Ramos (cell line): ENCODE results near the gene IL18.
"Not testable (repeated sequence)": the region's sequence is repeated elsewhere in the genome, so short reads cannot be mapped to it uniquely, and the experiment has no call there.

Experiments used
- in situ Hi-C: fragments of 300-500 bp; cut with MboI; formaldehyde crosslinking; loops from one replicate; pipeline ENCODE4 v1.14.3; 2022; ENCODE audit warnings: low sequenced_read_pairs; ENCODE audit not compliant: unreplicated experiment

Gene IL18

DNA sequence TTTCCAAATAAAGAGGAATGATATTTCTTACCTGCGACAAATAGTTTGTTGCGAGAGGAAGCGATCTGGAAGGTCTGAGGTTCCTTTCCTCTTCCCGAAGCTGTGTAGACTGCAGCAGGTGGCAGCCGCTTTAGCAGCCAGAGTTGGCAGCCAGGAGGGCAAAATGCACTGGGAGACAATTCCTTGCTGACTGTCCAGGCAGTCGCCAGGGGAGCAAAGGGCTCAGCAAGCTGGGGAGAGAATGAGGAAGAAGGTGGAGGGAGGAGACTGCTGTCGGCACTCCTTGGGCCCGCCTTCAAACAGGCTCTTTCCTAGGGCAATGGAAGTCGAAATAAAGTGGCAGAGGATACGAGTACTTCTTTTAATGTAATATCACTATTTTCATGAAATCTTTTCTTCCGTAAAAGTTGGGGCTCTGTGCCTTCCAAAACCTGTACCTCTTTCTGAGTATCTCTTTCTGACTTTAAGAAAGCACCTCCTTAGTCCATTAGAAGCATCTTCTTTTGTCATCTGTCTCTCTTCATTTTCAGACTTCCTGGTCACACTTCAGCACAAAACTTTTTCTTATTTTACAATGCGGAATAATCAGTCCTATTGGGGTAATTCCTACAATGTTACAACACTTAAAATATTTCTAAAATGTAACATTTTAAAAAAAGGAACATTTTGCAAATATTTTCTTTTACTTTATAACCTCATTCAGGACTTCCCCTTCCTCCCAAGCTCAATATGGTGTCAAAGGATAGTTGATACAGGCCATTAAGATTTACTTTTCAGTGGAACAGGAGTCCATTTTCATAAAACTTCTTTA, at the start of gene IL18:
TSS of gene IL18 (minus strand) at position 220 of the 811 bp plus-strand sequence. CDS start 9,041 bp downstream, outside the sequence.
- in situ Hi-C loops: no loop called here

DNA sequence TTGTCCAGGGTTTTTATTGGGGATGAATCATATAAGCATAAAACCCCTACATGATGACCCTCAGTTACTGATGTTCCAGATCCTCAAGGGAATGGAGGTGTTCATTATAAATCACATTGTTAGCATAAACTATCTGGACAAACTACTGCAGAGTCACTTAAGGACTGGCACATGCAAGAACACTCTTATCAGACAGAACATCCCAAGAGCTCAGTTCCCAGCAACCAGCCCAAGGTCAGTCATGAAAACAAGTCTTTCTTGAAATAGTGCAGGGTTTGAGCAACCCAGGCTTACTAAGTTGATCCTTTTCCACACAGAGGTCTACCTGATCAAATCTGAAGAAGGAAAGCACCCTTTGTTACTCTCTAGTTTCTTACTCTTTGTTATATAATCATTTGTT, 48.8 kb upstream of the IL18 start:
- in situ Hi-C loops: loop anchor here (25.0 kb wide), 2 partner anchors 350 to 1075 kb away; no protein-coding TSS in a partner anchor

DNA sequence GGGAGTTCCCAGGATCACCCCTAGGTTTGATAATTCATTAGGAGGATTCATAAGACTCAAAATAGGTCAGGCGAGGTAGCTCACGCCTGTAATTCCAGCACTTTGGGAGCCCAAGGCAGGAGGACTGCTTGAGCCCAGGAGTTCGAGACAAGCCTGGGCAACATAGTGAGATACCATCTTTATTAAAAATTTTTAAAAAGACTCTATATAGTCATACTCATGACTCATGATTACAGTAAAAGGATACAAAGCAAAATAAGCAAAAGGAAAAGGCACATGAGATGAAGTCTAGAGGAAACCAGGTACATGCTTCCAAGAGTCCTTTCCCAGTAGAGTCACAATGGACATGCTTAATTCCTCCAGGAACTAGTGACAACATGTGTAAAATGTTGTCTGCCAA, 48.4 kb upstream of the IL18 start:
- in situ Hi-C loops: loop anchor here (25.0 kb wide), 2 partner anchors 350 to 1075 kb away; no protein-coding TSS in a partner anchor

DNA sequence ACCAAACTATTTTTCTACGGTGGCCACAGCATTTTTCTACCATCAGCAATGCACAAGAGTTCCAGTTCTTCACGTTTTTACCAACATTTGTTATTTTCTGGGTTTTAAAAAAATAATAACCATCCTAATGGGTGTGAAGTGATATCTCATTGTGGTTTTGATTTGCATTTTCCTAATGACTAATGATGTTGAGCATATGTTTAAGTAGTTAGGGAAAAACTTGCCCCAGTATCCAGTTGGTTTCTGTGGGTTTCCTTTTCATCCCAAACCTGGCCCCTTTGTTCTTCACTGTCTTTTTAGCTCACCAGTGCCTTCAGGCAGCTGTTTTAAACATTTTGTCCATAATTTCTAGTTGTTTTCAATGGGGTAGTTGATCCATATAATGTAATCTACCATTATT, 47.6 kb upstream of the IL18 start:
- in situ Hi-C loops: loop anchor here (25.0 kb wide), 2 partner anchors 351 to 1076 kb away; no protein-coding TSS in a partner anchor

DNA sequence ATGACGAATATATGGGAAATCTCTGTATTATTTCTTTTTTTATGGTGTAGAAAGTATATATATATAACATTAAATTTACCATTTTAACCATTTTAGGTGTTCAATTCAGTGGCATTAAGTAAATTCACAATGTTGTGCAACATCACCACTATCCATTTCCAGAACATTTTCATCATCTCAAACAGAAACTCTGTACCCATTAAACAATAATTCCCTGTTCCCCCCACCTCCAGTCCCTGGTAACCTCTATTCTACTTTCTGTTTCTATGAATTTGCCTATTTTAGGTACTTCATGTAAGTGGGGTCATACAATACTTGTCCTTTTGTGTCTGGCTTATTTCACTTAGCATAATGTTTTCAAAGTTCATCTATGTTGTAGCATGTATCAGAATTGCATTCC, 47.0 kb upstream of the IL18 start:
- in situ Hi-C loops: loop anchor here (25.0 kb wide), 2 partner anchors 351 to 1076 kb away; no protein-coding TSS in a partner anchor

DNA sequence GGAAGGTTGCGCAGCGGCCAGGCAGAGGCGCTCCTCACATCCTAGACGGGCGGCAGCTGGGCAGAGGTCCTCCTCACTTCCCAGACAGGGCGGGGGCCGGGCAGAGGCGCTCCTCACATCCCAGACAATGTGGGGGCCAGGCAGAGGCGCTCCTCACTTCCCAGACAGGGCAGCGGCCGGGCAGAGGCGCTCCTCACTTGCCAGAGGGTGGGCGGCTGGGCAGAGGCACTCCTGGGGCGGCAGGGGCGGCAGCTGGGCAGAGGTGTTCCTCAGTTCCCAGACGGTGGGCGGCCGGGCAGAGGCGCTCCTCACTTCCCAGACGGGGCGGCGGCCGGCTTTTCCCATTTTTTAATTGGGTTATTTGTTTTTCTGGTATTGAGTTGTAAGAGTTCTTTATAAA, 42.2 kb upstream of the IL18 start:
- in situ Hi-C loops: loop anchor here (25.0 kb wide), 2 partner anchors 356 to 1081 kb away; no protein-coding TSS in a partner anchor

DNA sequence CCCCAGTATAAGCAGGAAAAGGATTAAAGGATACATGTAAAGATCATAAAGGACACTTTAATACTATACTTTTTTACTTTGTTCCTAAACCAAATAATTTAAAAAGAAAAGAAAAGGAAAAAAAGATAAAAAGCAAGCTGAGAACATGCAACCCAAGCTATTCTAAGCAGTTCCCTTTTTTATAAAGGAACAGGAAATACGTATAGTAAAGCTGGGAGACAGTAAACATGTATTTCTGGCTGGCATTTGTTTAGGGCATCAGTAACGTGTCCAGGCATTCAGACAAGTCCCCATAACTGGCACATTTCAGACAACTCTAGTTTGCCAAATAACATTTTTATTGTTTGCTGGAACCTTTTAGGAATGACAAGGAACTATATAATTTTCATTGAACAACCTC, 36.4 kb upstream of the IL18 start:
- in situ Hi-C loops: loop anchor here (25.0 kb wide), 2 partner anchors 362 to 1087 kb away; no protein-coding TSS in a partner anchor

DNA sequence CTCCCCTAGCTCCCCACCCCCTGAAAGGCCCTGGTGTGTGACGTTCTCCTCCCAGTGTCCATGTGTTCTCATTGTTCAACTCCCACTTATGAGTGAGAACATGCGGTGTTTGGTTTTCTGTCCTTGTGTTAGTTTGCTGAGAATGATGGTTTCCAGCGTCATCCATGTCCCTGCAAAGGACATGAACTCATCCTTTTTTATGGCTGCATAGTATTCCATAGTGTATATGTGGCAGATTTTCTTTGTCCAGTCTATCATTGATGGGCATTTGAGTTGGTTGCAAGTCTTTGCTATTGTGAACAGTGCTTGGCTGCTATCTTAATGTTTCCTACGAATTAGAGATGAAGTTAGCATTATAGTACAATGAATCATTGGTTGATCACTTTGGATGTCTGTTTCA, 35.2 kb upstream of the IL18 start:
- in situ Hi-C loops: not testable (repeated sequence)

DNA sequence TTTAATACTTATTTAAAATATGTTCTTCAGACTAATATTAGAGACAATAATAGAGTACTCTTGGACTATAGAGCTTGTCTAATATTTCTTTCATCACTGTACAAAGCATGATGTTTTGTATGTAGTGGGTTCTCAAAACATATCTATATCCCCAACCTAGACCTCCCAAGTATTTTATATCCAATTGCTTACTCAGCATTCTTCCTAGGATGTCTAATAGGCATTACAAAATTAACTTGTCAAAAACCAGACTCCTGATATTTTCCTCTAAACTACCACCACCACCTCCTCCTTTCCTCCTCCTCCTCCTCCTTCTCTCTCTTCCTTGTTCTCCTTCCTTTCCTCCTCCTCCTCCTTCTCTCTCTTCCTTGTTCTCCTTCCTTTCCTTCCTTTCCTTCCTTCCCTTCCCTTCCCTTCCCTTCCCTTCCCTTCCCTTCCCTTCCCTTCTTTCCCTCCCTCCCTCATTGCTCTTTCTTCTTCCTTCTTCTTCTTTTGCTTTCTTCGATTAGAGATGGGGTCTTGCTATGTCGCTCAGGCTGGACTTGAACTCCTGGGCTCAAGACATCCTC, 32.7 kb upstream of the IL18 start:
- in situ Hi-C loops: no loop called here

DNA sequence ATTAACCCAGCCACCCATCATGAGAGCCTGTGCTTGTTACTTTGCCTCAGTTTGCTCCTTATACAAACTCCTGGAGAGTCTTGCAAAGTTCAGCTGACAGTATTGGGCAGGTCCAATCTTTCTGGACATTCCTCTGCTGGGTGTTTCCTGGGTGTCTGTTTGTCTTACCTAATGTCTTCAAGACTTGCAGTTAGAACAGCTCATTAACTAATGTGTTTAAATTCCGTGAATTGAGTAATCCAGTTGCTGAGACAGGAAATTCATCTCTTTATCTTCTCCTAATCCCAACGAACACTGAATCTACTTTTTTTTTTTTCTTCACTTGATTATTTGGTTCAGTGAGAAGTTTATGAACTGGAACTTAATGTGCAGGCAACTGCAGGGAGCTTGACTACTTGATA, 32.1 kb upstream of the IL18 start:
- in situ Hi-C loops: no loop called here

DNA sequence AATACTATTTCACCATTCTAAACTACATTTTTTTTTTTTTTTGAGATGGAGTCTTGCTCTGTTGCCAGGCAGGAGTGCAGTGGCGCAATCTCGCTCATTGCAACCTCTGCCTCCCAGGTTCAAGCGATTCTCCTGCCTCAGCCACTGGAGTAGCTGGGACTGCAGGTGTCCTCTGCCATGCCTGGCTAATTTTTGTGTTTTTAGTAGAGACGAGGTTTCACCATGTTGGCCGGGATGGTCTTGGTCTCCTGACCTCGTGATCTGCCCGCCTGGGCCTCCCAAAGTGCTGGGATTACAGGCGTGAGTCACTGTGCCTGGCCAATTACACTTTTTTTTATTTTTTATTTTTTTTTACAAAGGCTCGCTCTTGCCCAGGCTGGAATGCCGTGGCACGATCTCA, 31.2 kb upstream of the IL18 start:
- in situ Hi-C loops: not testable (repeated sequence)

DNA sequence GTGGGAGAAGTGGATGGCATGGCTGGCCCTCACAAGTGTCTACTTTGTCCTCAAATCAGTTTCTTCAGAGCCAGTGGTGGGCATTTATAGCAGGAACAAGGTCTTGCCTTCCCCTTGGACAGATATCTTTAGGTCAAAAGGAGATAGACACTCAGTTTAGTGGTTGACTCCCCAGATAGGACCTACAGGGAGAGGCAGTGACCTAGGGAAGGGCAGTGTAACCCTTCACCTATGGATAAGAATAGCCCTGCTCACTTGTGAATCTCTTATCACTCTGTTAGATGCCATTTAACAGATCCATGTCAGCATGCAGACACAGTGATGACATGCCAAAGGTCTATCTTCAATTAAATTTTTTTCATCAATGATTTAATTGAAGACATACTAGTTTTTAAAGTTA, 22.4 kb upstream of the IL18 start:
- in situ Hi-C loops: no loop called here

DNA sequence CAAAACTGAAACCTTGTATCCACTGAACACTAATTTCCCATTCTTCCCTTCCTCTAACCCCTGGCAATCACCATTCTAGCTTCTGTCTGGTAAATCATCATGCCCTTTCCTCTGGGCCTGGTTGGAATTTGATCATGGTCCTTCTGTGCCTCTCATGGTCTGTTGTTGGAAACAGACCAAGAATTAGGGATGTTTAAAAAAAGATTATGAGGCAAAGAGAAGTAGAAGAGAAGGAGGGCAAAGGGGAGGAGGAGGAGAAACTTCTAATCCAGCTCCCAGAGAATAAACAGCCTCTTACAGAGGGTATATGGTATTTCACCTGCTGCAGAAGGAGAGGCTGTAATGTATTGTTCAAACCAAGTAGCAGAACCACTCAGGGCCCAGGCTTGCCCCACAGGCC, 22.0 kb upstream of the IL18 start:
- in situ Hi-C loops: no loop called here

DNA sequence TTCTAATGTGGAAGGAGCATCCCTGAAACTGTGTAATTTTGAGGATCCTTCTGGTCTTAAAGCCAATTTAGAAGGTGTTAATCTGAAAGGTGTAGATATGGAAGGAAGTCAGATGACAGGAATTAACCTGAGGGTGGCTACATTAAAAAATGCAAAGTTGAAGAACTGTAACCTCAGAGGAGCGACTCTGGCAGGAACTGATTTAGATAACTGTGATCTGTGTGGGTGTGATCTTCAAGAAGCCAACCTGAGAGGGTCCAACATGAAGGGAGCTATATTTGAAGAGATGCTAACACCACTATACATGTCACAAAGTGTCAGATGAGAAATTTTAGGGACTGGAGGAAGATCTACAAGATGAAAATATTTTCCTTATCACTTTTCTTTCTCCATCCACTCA, 19.0 kb upstream of the IL18 start:
- in situ Hi-C loops: no loop called here

DNA sequence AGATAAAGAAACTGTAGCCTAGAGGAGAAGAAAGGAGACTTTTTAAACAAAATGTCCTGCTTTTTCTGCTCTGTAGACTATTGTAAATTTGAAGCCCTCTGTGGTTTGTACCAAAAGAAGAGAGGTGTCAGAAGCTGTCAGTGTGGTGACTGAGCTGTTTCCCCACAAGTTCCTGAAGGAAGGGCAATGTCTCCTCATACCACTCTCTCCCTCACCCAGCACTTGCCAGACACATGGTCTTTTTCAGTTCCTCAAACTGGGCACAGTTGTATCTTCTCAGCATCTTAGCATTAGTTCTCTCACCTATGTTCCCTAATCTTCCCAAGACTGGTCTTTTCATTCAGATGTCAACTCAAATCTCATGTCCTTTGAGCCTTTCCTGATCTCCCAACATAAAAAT, 15.7 kb upstream of the IL18 start:
- in situ Hi-C loops: no loop called here

DNA sequence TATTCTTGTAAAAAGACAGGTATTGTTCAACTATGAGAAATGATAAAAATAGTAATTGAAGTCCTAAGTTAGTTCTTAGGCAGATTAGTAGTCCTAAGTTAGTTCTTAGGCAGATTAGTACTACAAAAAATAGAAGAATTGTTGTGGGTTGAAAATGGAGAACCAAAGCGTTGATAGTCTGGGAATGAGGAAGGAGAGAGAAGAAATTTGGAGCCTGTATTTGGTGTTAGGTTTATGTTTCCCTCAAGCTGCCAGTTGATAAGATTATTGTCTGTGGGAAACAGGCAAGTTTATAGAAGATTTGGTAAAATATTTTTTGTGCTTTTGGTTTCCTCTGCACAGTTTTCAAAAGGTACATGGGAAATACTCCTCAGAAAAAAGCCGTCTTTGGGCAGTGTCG, 15.0 kb upstream of the IL18 start:
- in situ Hi-C loops: no loop called here

DNA sequence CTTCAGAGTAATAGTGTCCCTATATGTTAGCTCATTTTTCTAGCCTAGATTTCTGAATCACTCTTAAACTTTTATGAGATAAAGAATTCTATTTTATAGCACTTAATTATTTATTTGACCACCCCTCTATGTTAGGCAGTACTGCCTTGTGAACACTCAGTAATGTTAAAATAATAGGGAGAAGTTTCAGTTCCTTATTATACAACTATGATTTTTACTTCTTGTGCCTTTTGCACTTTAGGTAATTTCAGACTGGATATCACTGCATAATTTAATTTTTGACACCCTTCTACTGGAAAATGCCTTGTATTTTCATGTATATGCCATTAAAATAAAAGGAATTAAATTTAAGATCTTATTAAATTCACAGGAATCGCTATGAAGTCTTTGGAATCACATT, 14.5 kb upstream of the IL18 start:
- in situ Hi-C loops: no loop called here

DNA sequence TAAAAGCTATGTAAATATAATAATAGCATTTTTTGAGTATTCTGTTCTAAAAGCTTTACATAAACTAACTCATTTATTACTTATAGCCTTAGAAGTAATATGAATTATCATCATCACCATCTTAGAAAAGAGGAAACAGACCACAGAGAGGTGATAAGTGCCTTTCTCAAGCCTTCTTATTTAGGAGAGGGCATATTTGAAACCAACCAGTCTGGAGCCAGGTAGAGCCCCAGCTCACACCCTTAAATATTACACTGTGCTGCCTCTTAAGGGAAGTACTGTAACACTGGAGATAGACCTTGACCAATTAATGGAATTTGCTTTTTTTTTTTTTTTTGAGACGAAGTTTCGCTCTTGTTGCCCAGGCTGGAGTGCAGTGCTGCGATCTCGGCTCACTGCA, 13.7 kb upstream of the IL18 start:
- in situ Hi-C loops: no loop called here

DNA sequence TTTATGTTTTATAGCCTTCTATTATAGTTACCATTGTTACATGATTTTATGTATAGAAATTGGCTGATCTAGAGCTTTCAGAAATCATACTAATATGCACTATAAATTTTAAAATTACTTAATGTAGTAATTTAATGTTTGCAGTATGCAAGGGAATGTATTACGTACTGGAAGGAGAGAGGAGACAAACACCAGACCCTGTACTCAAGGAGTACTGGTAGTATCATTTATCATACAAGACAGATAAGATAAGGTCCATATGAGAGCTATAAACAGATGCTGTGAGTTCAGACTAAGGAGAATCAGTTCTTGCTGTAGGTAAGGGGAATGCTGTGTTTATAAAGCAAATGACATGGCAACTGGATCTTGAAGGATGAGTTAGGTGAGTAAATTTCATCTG, 12.2 kb upstream of the IL18 start:
- in situ Hi-C loops: no loop called here

DNA sequence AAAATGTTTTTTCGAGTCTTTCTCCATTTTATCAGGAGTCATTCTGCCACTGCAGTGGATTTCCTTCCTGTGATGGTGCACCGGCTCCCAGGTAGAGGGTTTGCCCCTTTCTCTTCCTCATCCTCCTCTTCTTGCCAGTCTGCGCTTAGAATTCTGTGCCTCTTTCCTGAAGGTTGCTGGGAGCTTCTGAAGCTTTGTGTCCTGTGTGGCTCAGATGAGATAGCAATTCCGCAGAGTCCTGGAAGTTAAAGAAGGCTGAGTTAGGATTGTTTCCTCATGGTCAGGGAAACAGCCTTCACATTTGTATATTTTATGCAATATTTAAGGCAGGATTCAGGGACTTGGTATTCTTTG, 11.7 kb upstream of the IL18 start:
- in situ Hi-C loops: no loop called here

DNA sequence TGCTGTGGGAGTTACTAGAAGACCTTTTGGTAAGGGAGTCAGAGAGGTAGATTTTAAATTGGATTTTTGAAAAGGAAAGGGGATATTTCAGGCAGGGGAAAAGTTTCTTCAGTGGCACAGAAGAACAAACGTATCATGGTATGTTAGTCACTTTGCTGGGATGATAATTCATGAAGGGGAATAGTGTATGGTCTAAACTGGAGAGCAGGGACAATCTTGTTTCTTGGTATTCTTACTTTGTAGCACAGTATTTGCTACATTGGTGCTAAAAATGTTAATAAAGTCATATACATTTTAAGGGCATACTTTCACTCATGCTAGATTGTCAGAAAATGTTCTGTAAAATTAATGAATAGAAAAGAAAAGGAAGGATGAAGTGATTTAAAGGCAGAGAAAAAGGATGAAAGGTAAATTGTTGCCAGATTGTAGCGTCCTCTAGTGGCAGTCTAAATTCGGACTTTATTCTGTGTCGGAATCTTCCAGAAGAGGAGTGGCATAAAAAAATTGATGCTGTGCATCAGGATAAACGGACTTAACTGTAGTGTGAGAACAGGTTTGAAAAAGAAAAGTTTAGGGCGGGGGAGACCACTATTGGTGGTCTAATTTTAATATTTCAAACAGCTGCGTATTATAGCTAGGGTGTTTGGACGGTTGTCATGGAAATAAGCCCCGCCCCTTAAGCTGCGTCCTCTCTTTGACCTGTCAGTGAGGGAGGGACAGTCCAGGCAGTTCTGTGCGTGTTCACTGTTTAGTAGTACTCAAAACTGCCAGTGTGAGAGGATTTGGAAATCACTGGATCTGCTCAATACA, 11.1 kb upstream of the IL18 start, which contains the start of gene BCO2:
TSS of gene BCO2 (plus strand) at position 724 of the 810 bp plus-strand sequence. CDS start 90 bp downstream, outside the sequence.
- in situ Hi-C loops: no loop called here
